GM12891 (cell line): ENCODE measurements around the gene FAM151B.
"Not testable (repeated sequence)": the region's sequence is repeated elsewhere in the genome, so short reads cannot be mapped to it uniquely, and the experiment has no call there.

ENCODE experiments used
- DNase-seq: peaks from one replicate; pipeline ENCODE4 v3.0.0; 2011; ENCODE audit warnings: low spot score; ENCODE audit not compliant: insufficient read length
- FAIRE-seq: peaks from 2 replicates; lab custom pipeline; 2011; peaks lifted over from hg19 to GRCh38; lab: Jason Lieb, UNC
- PAX5 ChIP-seq: IDR thresholded peaks from 2 replicates; pipeline ENCODE4 v1.6.1; 2011; ENCODE audit warnings: low read length, moderate library complexity, mild to moderate bottlenecking; ENCODE audit not compliant: insufficient read depth, severe bottlenecking
- POLR2A ChIP-seq: IDR thresholded peaks from 2 replicates; pipeline ENCODE4 v1.6.1; 2011; ENCODE audit warnings: low read depth, low read length, control low read depth
- POLR2AphosphoS5 ChIP-seq: IDR thresholded peaks from 2 replicates; pipeline ENCODE4 v1.6.1; 2011; ENCODE audit warnings: low read depth, low read length, control low read depth
- POU2F2 ChIP-seq: IDR thresholded peaks from 2 replicates; pipeline ENCODE4 v1.6.1; 2011; ENCODE audit warnings: low read depth, mild to moderate bottlenecking, control low read depth, low read length, moderate library complexity
- SPI1 ChIP-seq: IDR thresholded peaks from 2 replicates; pipeline ENCODE4 v1.6.1; 2011; ENCODE audit warnings: low read depth, low read length, control low read depth
- TAF1 ChIP-seq: IDR thresholded peaks from 2 replicates; pipeline ENCODE4 v1.6.1; 2011; ENCODE audit warnings: low read depth, low read length, control low read depth

Gene FAM151B

DNA sequence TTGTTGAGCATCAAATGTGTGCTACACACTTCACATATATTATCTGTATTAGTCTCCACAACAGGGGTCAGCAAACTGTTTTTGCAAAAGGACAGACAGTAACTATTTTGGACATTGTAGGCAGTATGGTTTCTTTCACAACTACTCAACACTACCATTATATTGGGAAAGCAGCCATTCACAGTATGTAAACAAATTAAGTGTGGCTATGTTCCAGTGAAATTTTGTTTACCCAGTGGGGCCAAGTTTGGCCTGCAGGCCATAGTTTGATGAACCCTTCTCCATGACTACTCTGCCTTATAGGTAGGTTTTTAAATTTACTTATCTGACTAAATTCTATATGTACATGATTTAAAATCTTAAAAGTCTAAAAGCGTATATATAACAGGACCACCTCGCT is 13.0 kb upstream of the FAM151B start:
- no peak for FAIRE-seq
- TF ChIP-seq SPI1 (no peak), TAF1 (no peak)
- DNase-seq, result no peak

DNA sequence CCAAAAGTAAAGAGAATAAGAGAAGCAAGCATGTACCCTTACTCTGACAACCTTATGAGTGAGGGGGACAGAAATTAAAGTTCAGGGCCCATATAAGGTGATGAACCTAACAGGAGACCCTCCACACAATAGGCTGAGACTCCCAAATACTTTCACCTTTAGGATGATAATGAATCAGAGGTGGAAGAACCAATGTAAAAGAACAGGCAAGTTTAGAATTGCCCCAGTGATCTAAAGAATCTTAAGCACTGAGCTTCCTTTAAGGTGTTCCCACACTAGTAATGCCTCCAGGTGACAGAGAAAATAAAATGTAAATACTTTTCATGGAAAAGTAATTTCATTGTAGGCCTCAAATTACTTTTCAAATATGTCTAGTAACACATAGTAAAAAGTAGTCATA is 8.2 kb upstream of the FAM151B start:
- DNase-seq (no peak), FAIRE-seq (no peak)
- no peak for TF ChIP-seq TAF1

DNA sequence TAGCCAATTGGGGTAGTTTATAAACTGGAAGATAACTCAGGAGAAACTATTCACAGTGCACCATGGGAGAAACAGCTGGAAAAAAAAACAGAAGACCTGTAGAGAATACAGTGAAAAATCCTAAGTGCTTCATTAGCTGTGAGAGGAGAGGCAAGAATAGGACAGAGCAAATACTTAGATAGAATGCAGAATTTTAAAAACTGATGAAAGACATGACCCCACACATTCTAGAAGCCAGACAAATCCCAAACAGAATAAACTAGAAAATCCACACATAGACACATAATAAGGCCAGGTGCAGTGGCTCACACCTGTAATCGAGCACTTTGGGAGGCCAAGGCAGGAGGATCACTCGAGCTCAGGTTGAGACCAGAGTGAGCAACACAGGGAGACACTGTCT is 7.5 kb upstream of the FAM151B start:
- TF ChIP-seq POLR2A, result no peak
- no peak for TF ChIP-seq SPI1
- no peak for TF ChIP-seq TAF1
- TF ChIP-seq POU2F2, result no peak
- TF ChIP-seq POLR2AphosphoS5, result no peak
- TF ChIP-seq PAX5, result no peak
- no peak for FAIRE-seq
- no peak for DNase-seq

DNA sequence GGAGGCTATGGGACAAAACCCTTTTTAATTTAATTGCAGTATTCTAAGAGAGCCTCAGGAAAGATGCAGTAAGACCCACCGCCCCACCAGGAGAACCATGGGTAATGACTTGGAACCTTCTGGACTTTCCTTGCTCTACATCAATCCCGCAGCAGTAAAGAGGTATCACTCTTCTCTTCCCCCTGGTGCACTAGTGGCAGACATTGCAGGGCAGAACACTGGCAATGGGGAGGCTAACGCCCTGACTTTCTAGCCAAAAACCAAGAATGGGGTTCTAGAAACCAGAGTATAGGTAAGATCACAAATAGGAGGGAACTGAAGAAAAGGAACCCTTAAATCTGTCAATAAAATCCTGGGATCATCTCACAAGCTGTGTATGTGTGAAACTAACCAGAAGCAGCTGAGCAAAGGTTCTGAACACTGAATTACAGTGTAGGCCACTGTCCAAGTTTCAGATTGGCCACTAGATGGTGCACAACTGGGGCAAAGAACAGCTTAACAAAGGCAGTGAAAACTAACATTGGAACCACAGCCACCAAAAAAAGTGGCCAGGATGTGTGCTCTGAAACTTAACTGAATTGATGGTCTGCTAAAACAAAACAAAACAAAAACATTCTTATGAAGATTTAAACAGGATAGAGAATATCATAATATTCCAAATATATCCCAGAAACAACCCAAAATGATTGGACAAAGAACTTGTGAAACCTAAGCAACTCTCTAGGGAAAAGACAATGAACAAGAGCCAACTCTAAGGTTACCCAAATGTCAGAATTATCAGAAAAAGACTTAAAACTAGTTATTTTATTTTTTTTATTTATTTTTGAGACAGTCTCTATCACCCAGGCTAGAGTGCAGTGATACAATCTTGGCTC is 6.6 kb upstream of the FAM151B start:
- DNase-seq, result peak; percentile 7
- TF ChIP-seq TAF1 (no peak), POLR2AphosphoS5 (no peak), POLR2A (no peak), PAX5 (no peak), SPI1 (no peak), POU2F2 (no peak)
- FAIRE-seq, result peak; percentile 94

DNA sequence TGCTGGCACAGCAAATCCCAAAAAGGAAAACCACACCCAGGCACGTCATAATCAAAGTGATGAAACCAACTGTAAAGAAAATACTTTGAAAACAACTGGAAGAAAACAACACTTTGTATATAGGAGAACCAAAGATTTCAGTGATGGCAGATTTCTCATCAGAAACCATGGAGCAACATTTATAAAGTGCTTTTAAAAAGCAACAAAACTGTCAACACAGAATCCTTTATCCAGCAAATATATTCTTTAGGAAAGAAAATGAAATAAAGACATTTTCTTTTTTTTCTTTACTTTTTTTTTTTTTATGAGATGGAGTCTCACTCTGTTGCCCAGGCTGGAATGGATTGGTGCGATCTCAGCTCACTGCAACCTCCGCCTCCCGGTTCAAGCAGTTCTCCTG is 5.3 kb upstream of the FAM151B start:
- DNase-seq (no peak), FAIRE-seq (no peak)
- TF ChIP-seq POLR2A (no peak), POU2F2 (no peak), TAF1 (no peak), POLR2AphosphoS5 (no peak), PAX5 (no peak), SPI1 (no peak)

DNA sequence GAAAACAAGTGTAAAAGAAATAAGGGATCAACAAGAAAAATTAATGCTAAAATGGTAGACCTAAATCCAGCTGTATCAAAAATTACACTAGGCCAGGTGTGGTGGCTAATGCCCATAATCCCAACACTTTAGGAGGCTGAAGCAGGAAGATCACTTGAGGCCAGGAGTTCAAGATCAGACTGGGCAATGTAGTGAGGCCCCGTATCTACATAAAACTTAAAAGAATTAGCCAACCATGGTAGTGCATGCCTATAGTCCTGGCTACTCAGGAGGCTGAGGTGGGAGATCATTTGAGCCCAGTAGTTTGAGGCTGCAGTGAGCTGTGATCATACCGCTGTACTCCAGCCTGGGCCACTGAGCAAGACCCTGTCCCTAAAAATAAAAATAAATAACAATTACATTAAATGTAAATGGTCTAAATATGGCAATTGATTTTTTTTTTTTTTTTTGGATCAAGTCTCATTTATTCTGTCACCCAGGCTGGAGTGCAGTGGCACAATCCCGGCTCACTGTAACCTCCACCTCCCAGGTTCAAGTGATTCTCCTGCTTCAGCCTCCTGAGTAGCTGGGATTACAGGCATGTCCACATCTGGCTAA is 4.2 kb upstream of the FAM151B start:
- no peak for FAIRE-seq

DNA sequence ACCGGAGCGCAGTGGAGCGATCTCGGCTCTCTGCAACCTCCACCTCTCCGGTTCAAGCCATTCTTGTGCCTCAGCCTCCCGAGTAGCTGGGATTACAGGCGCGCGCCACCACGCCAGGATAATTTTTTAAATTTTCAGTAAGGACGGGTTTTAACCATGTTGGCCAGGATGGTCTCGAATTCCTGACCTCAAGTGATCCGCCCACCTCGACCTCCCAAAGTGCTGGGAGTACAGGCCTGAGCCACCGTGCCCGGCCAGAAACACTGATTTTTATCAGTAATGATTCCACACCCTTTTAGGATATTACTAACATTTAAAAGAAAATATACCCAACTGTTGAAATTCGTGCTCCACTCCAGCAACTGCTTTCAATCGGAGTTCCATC is 464 bp upstream of the FAM151B start:
- FAIRE-seq (no peak), DNase-seq (no peak)
- TF ChIP-seq POLR2A (no peak), POLR2AphosphoS5 (no peak), SPI1 (no peak)

More for the DNA sequence above, 4.2 kb upstream of the FAM151B start:
- TF ChIP-seq PAX5 (no peak), SPI1 (no peak), POU2F2 (no peak), TAF1 (no peak)
- DNase-seq, result no peak

DNA sequence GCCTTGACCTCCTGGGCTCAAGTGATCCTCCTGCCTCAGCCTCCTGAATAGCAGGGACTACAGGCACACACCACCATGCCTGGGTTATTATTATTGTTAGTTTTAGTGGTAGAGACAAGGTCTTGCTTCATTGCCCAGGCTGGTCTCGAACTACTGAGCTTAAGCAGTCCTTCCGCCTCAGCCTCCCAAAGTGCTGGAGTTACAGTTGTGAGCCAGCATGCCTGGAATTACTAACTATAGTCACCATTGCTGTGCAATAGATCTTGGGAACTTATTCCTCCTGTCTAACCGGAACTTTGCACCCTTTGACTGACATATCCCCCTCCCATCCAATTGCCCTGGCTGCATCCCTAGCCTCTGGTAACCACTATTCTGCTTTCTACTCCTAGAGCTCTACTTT is 3.4 kb downstream of the FAM151B start:
- no peak for FAIRE-seq
- no peak for TF ChIP-seq PAX5
- no peak for TF ChIP-seq POLR2A
- TF ChIP-seq TAF1, result no peak
- TF ChIP-seq POU2F2, result no peak
- no peak for TF ChIP-seq SPI1
- no peak for TF ChIP-seq POLR2AphosphoS5
- no peak for DNase-seq

DNA sequence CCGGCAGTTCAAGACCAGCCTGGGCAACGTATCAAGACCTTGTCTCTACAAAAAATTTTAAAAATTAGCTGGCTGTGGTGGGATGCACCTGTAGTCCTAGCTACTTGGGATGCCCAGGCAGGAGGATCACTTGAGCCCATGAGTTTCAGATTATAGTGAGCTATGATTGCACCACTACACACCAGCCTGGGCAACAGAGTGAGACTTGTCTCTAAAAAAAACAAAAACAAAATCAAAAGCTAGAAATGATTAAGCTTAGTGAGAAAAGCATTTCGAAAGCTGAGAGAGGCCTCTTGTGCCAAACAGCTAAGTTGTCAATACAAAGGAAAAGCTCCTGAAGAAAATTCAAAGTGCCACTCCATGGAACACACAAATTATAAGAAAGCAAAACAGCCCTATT is 4.8 kb downstream of the FAM151B start:
- no peak for DNase-seq
- FAIRE-seq, result no peak
- TF ChIP-seq SPI1 (no peak), TAF1 (no peak), POU2F2 (no peak), POLR2A (no peak), POLR2AphosphoS5 (no peak), PAX5 (no peak)

DNA sequence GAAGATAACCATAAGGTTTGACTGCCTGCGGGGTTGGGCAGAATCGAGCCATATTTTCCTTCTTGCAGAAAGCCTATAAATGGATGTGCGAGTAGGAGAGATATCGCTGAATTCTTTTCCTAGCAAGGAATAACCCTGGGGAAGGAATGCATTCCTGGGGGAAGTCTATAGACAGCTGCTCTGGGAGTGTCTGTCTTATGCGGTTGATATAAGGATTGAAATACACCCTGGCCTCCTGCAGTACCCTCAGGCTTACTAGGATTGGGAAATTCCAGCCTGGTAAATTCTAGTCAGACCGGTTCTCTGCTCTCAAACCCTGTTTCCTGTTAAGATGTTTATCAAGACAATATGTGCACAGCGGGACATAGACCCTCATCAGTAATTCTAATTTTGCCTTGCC is 5.5 kb downstream of the FAM151B start:
- not testable (repeated sequence) for FAIRE-seq, DNase-seq

DNA sequence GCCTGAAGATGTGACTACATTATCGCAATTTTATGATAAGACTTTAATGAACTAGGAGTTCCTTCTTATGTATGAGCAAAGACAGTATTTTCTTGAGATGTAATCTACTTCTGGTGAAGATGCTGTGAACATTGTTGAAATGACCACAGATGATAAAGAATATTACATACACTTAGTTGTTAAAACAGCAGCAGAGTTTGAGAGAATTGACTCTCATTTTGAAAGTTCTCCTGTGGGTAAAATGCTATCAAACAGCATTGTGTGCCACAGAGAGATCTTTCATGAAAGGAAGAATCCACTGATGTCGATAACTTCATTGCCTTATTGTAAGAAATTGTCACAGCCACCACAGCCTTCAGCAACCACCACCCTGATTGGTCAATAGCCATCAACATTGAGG is 8.0 kb downstream of the FAM151B start:
- no peak for TF ChIP-seq SPI1
- no peak for TF ChIP-seq POLR2AphosphoS5
- no peak for TF ChIP-seq POLR2A
- TF ChIP-seq PAX5, result no peak
- TF ChIP-seq POU2F2, result no peak
- TF ChIP-seq TAF1, result no peak
- FAIRE-seq (no peak), DNase-seq (no peak)
